ENCODE measurements around the gene CCNYL1. TPM values are rescaled to one million over a fixed set of nuclear protein-coding genes. Genes with fewer than 3 reads are reported as not detected.
A peak's percentile ranks its signal among the peaks of the same experiment; 100 is the strongest.
"Not testable (repeated sequence)": the region's sequence is repeated elsewhere in the genome, so short reads cannot be mapped to it uniquely, and the experiment has no call there.

Gene CCNYL1
- total RNA-seq, 2 experiments from 2014 or later, result 6.1 to 6.3 TPM

GRCh38 chr2:207744050-207744449, 32.6 kb downstream of the CCNYL1 start:
- no peak for ATAC-seq
- POLR2A ChIA-PET, result no interaction called here
- Mint-ChIP-seq H3K4me3 (no peak overlapping the region), H3K27me3 (ENCODE audit: low read depth) (no peaks in the 10 kb centered on the region), H3K27ac (no peak overlapping the region), H3K36me3 (ENCODE audit: low read depth) (no peaks in the 10 kb centered on the region), H3K4me1 (ENCODE audit: low read depth) (no peaks in the 10 kb centered on the region), H3K9me3 (ENCODE audit: insufficient read depth) (no peaks in the 10 kb centered on the region)
- DNase-seq, result no peak
- CTCF ChIA-PET, result interaction anchor here (1.2 to 4.7 kb wide), 3 partner anchors 229 to 297 kb away, joined by 5 to 76 read pairs (median 14); no protein-coding TSS in a partner anchor

GRCh38 chr2:207744451-207744850, 33.0 kb downstream of the CCNYL1 start:
- no peaks in the 10 kb centered on the region for H3K36me3 Mint-ChIP-seq (ENCODE audit: low read depth)

GRCh38 chr2:207746131-207746530, 34.7 kb downstream of the CCNYL1 start:
- POLR2A ChIA-PET, result no interaction called here

More at GRCh38 chr2:207744451-207744850, 33.0 kb downstream of the CCNYL1 start:
- DNase-seq, result no peak
- ATAC-seq, result no peak
- POLR2A ChIA-PET, result no interaction called here
- CTCF ChIA-PET, result interaction anchor here (2.5 to 4.7 kb wide), 4 partner anchors 228 to 297 kb away, joined by 14 to 76 read pairs (median 34); no protein-coding TSS in a partner anchor
- Mint-ChIP-seq H3K9me3 (ENCODE audit: insufficient read depth) (no peaks in the 10 kb centered on the region), H3K4me1 (ENCODE audit: low read depth) (no peaks in the 10 kb centered on the region), H3K27ac (no peak overlapping the region), H3K27me3 (ENCODE audit: low read depth) (no peaks in the 10 kb centered on the region), H3K4me3 (no peak overlapping the region)

GRCh38 chr2:207747653-207748560, 36.5 kb downstream of the CCNYL1 start:
- Mint-ChIP-seq H3K27me3 (ENCODE audit: low read depth) (no peaks in the 10 kb centered on the region), H3K36me3 (ENCODE audit: low read depth) (no peaks in the 10 kb centered on the region), H3K27ac (no peak overlapping the region), H3K4me1 (ENCODE audit: low read depth) (no peaks in the 10 kb centered on the region), H3K4me3 (no peak overlapping the region), H3K9me3 (ENCODE audit: insufficient read depth) (no peaks in the 10 kb centered on the region)
- ATAC-seq (no peak), DNase-seq (no peak)
- ChIA-PET CTCF (interaction anchor here (1.1 to 3.9 kb wide), 5 partner anchors 19 to 326 kb away, joined by 3 to 47 read pairs (median 4); no protein-coding TSS in a partner anchor), POLR2A (no interaction called here)

More at GRCh38 chr2:207746131-207746530, 34.7 kb downstream of the CCNYL1 start:
- no peaks in the 10 kb centered on the region for H3K9me3 Mint-ChIP-seq (ENCODE audit: insufficient read depth)
- DNase-seq (peak; percentile 58), ATAC-seq (peak; percentile 67)
- no peak overlapping the region for H3K27ac Mint-ChIP-seq
- no peaks in the 10 kb centered on the region for H3K36me3 Mint-ChIP-seq (ENCODE audit: low read depth)
- no peaks in the 10 kb centered on the region for H3K27me3 Mint-ChIP-seq (ENCODE audit: low read depth)
- H3K4me3 Mint-ChIP-seq, result no peak overlapping the region
- no peaks in the 10 kb centered on the region for H3K4me1 Mint-ChIP-seq (ENCODE audit: low read depth)
- CTCF ChIA-PET, result interaction anchor here (0.8 to 4.7 kb wide), 27 partner anchors 9 to 325 kb away, joined by 3 to 76 read pairs (median 4); partner anchors contain the start of gene FZD5

- ATAC-seq (no peak), DNase-seq (no peak)
- ChIA-PET POLR2A (no interaction called here), CTCF (interaction anchor here (0.8 to 3.4 kb wide), 5 partner anchors 37 to 325 kb away, joined by 3 to 25 read pairs (median 4); partner anchors contain the start of gene CCNYL1)
- Mint-ChIP-seq H3K9me3 (ENCODE audit: insufficient read depth) (no peaks in the 10 kb centered on the region), H3K36me3 (ENCODE audit: low read depth) (peaks cover 1% of the 10 kb centered on the region), H3K4me1 (ENCODE audit: low read depth) (no peaks in the 10 kb centered on the region), H3K4me3 (no peak overlapping the region), H3K27ac (no peak overlapping the region), H3K27me3 (ENCODE audit: low read depth) (no peaks in the 10 kb centered on the region)
These were observed 37.6 kb downstream of the CCNYL1 start for GRCh38 chr2:207748993-207749392.

GRCh38 chr2:207749873-207750272, 38.4 kb downstream of the CCNYL1 start:
- DNase-seq, result no peak
- H3K27me3 Mint-ChIP-seq (ENCODE audit: low read depth), result no peaks in the 10 kb centered on the region
- H3K36me3 Mint-ChIP-seq (ENCODE audit: low read depth), result peaks cover 2% of the 10 kb centered on the region

GRCh38 chr2:207750345-207750744, 38.9 kb downstream of the CCNYL1 start:
- ChIA-PET CTCF (interaction anchor here (1.0 to 3.4 kb wide), 2 partner anchors 123 to 290 kb away, joined by 3 to 25 read pairs; no protein-coding TSS in a partner anchor), POLR2A (no interaction called here)
- no peaks in the 10 kb centered on the region for H3K27me3 Mint-ChIP-seq (ENCODE audit: low read depth)
- H3K4me1 Mint-ChIP-seq (ENCODE audit: low read depth), result no peaks in the 10 kb centered on the region
- no peak overlapping the region for H3K27ac Mint-ChIP-seq
- DNase-seq (no peak), ATAC-seq (no peak)
- H3K9me3 Mint-ChIP-seq (ENCODE audit: insufficient read depth), result no peaks in the 10 kb centered on the region
- no peak overlapping the region for H3K4me3 Mint-ChIP-seq
- peaks cover 2% of the 10 kb centered on the region for H3K36me3 Mint-ChIP-seq (ENCODE audit: low read depth)

More at GRCh38 chr2:207749873-207750272, 38.4 kb downstream of the CCNYL1 start:
- no peaks in the 10 kb centered on the region for H3K9me3 Mint-ChIP-seq (ENCODE audit: insufficient read depth)
- no peak overlapping the region for H3K27ac Mint-ChIP-seq
- ChIA-PET CTCF (interaction anchor here (0.8 to 3.4 kb wide), 4 partner anchors 38 to 291 kb away, joined by 3 to 25 read pairs (median 4); partner anchors contain the start of gene CCNYL1), POLR2A (no interaction called here)
- no peak for ATAC-seq
- no peak overlapping the region for H3K4me3 Mint-ChIP-seq
- no peaks in the 10 kb centered on the region for H3K4me1 Mint-ChIP-seq (ENCODE audit: low read depth)

GRCh38 chr2:207750876-207751275, 39.4 kb downstream of the CCNYL1 start:
- H3K4me3 Mint-ChIP-seq, result no peak overlapping the region
- no peaks in the 10 kb centered on the region for H3K4me1 Mint-ChIP-seq (ENCODE audit: low read depth)
- no peaks in the 10 kb centered on the region for H3K9me3 Mint-ChIP-seq (ENCODE audit: insufficient read depth)
- no peak for DNase-seq
- H3K27me3 Mint-ChIP-seq (ENCODE audit: low read depth), result no peaks in the 10 kb centered on the region
- no peak overlapping the region for H3K27ac Mint-ChIP-seq
- ATAC-seq, result no peak
- ChIA-PET CTCF (interaction anchor here (1.0 to 3.4 kb wide), 2 partner anchors 124 to 290 kb away, joined by 3 to 25 read pairs; no protein-coding TSS in a partner anchor), POLR2A (no interaction called here)
- peaks cover 2% of the 10 kb centered on the region for H3K36me3 Mint-ChIP-seq (ENCODE audit: low read depth)

GRCh38 chr2:207753688-207754087, 42.2 kb downstream of the CCNYL1 start:
- DNase-seq; H3K36me3 Mint-ChIP-seq (ENCODE audit: low read depth); H3K27me3 Mint-ChIP-seq (ENCODE audit: low read depth); H3K9me3 Mint-ChIP-seq (ENCODE audit: insufficient read depth); POLR2A ChIA-PET; ATAC-seq; H3K27ac Mint-ChIP-seq; H3K4me1 Mint-ChIP-seq (ENCODE audit: low read depth); H3K4me3 Mint-ChIP-seq: not testable (repeated sequence)
- CTCF ChIA-PET, result interaction anchor here (1.1 to 1.6 kb wide), 2 partner anchors 287 to 318 kb away, joined by 3 read pairs; no protein-coding TSS in a partner anchor

- peaks cover 2% of the 10 kb centered on the region for H3K36me3 Mint-ChIP-seq (ENCODE audit: low read depth)
- ChIA-PET POLR2A (no interaction called here), CTCF (interaction anchor here (1.1 to 2.0 kb wide), 3 partner anchors 9 to 317 kb away, joined by 3 to 10 read pairs (median 3); no protein-coding TSS in a partner anchor)
- no peaks in the 10 kb centered on the region for H3K9me3 Mint-ChIP-seq (ENCODE audit: insufficient read depth)
- ATAC-seq, result no peak
- no peak overlapping the region for H3K27ac Mint-ChIP-seq
- H3K27me3 Mint-ChIP-seq (ENCODE audit: low read depth), result peaks cover 6% of the 10 kb centered on the region
- DNase-seq, result no peak
- H3K4me1 Mint-ChIP-seq (ENCODE audit: low read depth), result no peaks in the 10 kb centered on the region
- H3K4me3 Mint-ChIP-seq, result no peak overlapping the region
These were observed 43.3 kb downstream of the CCNYL1 start for GRCh38 chr2:207754498-207755383.

- H3K4me3 Mint-ChIP-seq, result no peak overlapping the region
- no peaks in the 10 kb centered on the region for H3K9me3 Mint-ChIP-seq (ENCODE audit: insufficient read depth)
- H3K27me3 Mint-ChIP-seq (ENCODE audit: low read depth), result peaks cover 16% of the 10 kb centered on the region
- H3K4me1 Mint-ChIP-seq (ENCODE audit: low read depth), result no peaks in the 10 kb centered on the region
- H3K27ac Mint-ChIP-seq, result no peak overlapping the region
- CTCF ChIA-PET, result interaction anchor here (1.4 kb wide), 1 partner anchor 13 kb away, joined by 3 read pairs; no protein-coding TSS in a partner anchor
- H3K36me3 Mint-ChIP-seq (ENCODE audit: low read depth), result peaks cover 2% of the 10 kb centered on the region
- POLR2A ChIA-PET, result no interaction called here
- ATAC-seq, result no peak
- no peak for DNase-seq
These were observed 46.6 kb downstream of the CCNYL1 start for GRCh38 chr2:207758025-207758424.

Data from activated CD8-positive, alpha-beta T cell treated with anti-CD3 and anti-CD28 coated beads, Interleukin-2, amount 10 ng/mL, durations not matched to agents 7 days and 5 days (primary cell).